HT1080 (cell line): ENCODE measurements around the gene TMEM88. TPM values are rescaled to one million over a fixed set of nuclear protein-coding genes. Genes with fewer than 3 reads are reported as not detected.

ENCODE experiments used
- DNase-seq: peaks from one replicate; pipeline ENCODE4 v3.0.0-alpha.2; 2015; ENCODE audit warnings: low read depth
- total RNA-seq: library from RNA; depleted of rRNA; stranded (reverse); fragments of >200 nt; shearing (Covaris generic); gene quantifications from 2 replicates; pipeline ENCODE4 v1.2.3, GENCODE V29; 2014

The TMEM88 gene
- total RNA-seq, 1 experiment from 2014 or later, result 0.88 TPM

DNA sequence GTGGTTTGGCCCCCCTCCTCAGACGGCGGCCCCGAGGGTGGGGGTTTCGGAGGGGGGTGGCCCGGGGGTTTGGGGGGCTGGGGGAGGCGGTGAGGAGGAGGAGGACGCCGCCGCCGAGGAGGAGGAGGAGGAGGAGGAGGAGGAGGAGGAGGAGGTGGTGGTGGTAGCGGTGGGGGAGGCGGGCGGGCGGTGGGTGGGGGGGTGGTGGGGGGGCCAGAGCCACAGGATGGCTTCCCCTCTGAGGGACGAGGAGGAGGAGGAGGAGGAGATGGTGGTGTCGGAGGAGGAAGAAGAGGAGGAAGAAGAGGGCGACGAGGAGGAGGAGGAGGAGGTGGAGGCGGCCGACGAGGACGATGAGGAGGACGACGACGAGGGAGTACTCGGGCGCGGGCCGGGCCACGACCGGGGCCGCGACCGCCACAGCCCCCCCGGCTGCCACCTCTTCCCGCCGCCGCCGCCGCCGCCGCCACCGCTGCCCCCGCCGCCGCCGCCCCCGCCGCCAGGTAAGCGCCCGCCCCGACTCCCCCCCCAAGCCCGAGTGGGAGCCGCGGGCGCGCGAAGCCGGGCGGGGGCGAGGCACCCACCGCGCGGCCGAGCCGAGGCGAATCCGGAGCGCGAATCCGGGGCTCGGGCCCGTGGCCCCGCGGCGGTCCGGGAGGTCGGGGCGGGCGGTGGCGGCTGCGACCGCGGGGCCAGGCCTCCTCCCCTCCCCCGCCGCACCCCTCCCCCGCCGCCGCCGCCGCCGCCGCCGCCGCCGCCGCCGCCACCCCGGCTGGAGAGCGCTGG, 29.9 kb downstream of the TMEM88 start:
- DNase-seq, result no peak

DNA sequence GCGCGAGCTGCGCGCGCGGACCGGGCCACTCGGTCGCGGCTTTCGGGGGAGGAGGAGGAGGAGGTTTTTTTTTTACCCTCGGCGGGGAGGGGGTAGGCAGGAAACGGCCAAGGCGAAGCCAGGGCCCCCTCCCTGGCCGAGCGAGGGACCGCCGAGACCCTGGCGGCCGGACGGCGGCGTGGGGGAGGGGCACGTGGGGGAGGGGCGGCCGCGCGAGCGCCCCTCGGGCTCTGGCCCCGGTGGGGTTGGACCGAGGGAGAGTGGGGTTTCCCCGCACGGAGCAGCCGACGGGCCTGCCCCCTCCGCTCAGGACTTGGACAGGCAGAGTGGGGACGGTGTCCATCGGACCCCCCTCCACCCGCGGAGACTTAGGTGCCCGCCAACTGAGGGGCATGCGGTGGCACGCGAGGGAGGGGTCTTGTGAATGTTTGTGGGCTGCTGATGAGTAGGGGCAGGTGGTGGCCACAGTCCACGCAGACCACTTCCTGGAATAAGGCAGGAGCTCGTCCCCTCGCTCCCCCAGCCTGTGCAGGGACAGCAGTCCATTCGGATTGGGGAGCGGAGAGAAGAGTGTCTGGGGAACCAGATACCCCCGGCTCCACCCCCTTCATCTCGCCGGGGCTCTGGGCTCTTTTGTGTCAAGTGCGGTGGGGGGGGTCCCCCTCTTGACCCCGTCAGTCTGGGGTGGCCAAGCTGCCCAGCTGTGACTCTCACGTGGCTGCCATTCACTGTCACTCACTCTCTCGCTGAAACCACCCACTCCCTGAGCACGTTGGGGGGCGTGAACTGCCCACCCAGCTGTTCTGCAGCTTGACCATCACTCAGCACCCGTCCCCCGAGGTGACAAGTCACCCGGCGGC, 30.7 kb downstream of the TMEM88 start:
- DNase-seq, result peak; percentile 51

DNA sequence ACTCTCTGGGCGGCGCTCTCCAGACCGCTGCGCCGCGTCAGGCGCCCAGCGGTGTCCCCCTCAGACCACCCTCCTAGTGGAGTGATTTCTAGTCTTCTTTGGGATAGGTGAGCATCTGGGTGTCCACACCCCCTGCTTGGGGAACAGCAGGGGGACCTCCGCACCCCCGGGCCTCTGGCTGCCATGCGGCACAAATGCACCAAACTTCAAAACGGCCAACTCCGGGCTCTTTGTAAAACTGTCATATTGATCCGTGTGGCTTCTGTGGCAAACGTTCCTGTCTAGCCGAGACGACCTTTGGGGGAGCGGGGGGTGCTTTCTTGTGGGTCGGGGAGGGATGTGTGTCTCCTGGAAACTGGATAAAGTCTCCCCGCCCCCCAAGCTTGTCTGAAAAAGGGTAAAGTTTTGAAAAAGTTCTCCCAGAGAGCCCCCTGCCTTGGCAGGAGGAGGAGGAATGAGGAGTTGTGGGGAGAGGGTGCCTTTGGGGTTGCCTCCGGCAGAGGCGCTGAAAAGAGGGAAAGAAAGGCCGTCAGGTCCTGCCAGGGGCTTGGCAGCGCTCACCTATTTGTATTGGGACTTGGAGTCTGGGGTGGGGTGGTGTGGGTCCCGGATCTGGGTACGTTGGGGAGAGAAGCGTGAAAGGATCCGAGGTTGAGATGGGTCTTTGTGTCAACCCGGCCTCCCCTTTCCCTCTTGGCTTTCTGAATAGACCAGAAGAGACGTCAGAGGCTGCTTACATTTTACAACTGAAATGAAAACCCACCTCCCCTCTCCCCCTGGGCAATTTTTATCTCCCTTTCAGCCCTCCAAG, 31.6 kb downstream of the TMEM88 start:
- DNase-seq, result peak; percentile 30

DNA sequence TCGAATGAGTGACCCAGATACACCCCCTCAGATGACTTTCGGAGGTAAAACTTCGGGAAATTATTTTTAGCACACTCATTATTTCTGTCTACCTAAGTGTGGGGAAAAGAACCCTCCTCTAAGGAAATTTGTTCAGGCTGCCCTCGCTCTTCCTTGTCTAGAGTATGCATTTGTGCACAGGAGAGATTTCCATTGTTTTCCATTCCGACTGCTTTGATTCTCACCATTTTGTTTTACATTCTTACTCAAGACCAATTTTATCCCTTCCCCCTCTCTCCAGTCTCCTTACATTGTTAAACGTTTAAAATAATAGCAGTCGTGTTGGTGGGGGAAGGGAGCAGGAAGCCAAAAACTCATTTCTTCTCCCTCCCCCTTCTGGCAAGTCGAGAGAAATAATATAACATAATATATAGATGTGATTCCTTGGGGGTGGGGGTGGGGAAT, 32.2 kb downstream of the TMEM88 start:
- DNase-seq, result no peak

DNA sequence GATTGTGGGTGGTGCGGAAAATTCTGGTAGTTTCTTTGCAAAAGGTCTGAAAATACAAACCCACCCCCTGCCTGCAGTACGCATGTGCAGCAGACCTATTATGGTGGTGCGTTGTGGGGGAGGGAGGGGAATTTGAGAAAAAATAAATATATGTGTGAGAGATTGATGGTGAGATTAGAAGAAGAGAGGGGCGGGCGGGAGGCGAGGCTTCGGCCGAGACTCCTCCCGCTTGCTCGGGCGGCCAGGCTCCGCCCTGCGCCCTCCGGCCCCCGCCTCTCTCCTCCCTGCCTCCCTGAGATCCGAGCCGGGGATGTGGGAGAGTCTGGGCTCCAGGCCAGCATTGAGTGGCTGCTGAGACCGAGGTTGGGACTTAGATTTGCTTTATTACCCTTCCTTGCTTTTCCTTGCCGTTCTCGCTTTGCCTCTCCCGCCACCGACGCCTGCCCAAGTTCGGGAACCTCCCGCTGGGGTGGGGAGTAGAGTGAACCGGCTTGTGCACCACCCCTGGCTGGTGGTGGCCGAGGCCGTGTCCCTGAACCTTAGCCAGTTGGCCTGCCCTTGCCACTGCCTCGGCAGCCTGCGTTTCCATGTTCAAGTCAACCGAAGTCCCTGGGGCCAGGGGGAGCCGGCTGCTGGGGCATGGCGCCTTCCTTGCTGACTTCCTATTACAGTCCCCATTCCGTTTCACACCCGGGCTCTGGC, 32.8 kb downstream of the TMEM88 start:
- DNase-seq, result peak; percentile 98

DNA sequence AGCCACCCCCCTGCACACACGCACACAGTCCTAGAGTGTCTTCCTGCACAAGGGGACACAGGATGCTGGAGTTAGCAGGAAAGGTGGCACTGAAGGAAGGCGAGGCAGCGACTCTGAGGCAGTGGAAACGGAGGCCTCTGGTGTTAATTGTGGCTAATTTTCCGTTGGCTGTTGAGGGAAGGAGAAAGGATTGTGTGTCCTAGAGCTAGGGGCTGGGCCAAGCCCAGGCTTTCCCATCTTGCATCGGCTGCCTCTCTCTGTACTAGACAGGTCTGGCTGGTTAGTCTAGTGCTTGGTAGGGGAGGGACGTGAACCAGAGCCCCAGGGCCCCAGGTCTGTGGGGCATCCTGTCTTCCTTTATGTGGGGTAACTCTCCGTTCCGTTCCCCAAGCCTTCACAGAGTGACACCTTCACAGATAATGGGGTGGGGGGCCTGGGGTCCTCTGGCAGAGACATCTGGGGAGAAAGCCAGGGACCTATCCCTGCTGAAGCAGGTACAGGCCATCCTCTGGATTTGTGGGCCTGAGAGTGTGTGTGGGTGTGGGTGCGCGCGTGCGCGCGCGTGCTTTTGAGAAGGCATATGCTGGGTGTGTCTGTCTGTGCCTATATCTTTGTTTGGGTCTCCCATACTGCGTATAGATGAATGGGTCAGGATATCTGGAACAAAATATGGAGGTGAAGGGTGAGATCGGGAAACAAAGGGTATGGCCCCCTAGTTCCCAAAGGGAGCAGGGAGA, 33.5 kb downstream of the TMEM88 start, which contains the start of gene CHD3:
Gene CHD3 (plus strand): TSS at position 606 of the 737 bp plus-strand sequence. CDS start 212 bp downstream, outside the sequence.
- DNase-seq, result no peak

DNA sequence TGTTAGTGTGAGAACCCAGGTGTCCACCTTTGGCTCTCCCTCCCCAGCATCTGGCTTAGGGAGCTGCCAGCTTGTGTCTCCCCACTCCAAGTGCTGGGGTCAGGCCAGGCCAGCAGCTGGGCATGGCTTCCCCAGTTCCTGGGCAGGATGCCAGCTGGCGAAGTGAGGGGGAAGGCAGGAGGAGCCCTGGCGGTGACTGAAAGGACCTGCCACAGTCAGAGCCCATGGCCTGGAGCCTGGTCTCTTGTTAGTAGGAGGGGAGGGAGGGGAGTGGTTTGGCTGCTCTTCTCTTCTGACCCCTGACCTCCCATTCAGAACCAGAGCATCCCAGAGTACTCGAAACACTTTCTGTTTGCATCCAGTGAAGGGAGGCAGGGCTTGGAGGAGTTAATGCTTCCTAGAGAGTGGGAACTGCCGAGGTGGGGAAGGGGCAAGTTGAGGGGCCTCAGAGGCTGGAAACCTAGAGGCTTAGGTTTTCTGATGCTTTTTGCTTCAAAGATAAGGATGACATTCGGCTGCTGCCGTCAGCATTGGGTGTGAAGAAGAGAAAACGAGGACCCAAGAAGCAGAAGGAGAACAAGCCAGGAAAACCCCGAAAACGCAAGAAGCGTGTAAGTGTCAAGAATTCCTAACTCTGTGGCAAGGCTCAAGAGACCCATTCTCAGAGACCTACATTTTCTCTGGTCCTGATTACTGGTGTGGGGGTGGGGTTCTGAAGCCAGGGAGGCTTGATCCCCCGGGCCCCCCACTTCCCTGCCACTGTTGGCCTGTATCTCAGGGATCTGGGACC, 34.5 kb downstream of the TMEM88 start:
- peak; percentile 78 for DNase-seq

DNA sequence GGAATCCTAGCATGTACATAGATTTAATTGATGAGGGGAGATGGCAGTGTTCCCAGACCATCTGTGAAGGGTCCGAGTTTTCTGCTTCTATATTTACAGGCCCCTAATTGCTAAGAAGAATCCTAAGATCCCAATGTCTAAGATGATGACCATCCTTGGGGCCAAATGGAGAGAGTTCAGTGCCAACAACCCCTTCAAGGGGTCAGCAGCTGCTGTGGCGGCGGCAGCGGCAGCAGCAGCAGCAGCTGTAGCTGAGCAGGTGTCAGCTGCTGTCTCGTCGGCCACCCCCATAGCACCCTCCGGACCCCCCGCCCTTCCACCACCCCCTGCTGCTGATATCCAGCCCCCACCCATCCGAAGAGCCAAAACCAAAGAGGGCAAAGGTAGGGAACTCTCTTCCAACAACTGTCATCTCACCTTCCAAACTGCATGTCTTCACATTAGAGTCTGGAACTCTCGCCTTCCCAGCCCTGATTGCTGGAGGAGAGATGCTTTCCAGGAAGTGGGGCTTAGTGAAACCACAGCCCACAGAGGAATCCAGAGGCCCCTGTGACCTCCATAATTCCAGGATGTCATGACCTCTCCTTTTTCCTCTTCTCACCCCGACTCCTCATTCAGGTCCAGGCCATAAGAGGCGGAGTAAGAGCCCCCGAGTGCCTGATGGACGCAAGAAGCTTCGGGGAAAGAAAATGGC, 38.5 kb downstream of the TMEM88 start:
- no peak for DNase-seq

DNA sequence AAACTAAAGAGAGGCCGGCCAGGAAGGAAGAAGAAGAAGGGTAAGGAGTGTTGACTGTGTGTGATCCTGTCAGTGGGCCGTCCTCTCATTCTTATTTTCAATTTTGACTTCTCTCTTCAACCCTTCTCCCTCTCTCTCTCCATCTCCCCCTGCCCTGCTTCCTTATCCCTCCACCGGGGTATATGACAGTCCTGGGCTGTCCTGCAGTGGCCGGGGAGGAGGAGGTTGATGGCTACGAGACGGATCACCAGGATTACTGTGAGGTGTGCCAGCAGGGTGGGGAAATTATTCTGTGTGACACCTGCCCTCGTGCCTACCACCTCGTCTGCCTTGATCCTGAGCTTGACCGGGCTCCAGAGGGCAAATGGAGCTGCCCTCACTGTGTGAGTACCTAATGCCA, 39.4 kb downstream of the TMEM88 start:
- no peak for DNase-seq

DNA sequence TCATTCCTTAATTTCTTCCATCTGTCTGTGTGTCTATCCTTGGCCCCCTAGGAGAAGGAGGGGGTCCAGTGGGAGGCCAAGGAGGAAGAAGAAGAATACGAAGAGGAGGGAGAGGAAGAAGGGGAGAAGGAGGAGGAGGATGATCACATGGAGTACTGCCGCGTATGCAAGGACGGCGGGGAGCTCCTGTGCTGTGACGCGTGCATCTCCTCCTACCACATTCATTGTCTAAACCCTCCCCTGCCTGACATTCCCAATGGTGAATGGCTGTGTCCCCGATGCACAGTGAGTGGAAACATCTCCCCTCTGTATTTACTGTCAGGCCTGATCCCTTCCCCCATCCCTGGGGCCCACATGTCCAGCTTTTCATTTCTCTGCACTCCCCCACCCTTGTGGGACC, 40.0 kb downstream of the TMEM88 start:
- DNase-seq, result no peak

DNA sequence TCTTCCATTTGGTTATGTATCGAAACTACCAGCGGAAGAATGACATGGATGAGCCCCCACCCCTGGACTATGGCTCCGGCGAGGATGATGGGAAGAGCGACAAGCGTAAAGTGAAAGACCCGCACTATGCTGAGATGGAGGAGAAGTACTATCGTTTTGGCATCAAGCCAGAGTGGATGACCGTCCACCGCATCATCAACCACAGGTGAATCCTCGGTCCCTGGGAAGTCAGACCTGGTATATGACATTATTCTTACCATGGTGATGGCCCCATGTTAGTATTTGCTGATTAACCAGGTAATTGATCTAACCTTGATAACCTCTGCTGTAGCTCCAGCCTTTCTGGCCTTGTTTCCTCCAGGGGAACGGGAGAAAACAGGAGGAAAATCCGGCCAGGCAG, 42.2 kb downstream of the TMEM88 start:
- no peak for DNase-seq

DNA sequence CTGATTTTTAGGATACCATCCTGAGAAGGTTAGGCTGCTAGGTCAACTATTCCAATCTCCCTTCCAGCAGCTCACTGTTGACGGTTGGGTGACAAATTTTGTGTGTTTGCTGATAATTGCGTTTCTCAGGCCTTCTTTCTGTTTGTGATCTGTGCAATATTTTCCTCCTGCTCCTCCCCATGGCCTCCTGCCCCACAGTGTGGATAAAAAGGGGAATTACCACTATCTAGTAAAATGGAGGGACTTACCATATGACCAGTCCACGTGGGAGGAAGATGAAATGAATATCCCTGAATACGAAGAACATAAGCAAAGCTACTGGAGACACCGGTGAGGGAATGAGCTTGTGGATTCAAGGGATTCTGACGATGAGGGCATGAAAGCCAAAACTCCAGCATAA, 42.9 kb downstream of the TMEM88 start:
- DNase-seq, result peak; percentile 40

DNA sequence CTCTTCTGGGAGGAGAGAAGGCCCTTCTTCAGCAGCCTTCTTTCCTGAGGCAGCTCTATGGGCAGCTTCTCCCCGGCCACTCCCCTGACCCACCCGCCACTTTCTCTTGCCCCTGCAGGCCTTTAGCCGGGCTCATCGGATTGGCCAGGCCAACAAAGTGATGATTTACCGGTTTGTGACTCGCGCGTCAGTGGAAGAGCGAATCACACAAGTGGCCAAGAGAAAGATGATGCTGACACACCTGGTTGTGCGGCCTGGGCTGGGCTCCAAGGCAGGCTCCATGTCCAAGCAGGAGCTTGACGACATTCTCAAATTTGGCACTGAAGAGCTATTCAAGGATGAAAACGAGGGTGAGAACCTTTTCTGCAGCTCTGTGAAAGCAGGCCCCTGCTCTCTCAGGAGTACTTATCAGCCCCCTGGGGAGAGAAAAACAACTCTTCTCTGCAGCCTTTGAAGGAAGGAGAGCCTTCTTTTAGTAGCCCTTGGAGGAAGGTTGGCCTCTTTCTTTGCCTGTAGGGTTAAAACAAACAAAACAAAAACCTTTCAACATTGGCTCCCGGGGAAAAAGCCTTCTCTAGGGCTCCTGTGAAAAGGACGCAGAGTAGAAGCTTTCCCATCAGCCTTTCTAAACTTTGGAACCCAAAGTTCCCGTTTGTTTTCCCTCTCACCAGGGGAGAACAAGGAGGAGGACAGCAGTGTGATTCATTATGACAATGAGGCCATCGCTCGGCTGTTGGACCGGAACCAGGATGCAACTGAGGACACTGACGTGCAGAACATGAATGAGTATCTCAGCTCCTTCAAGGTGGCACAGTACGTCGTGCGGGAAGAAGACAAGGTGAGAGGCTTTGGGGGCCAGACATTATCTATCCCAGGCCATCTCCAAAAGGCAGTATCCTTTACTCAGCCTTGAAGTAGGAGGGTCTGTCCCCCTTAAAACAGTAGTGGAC, 48.6 kb downstream of the TMEM88 start:
- no peak for DNase-seq
